AML-193 (cell line): ENCODE measurements around the gene CYFIP1.

Experiments
- DNase-seq, 2 experiments: peaks; one replicate each; lab custom pipeline; 2025; lab: John Stamatoyannopoulos, UW

Gene CYFIP1

GRCh38 chr15:22967084-22967770 lies 12.9 kb downstream of the CYFIP1 start:
- DNase-seq: no peak

GRCh38 chr15:22966321-22967083 lies 13.7 kb downstream of the CYFIP1 start:
- DNase-seq: no peak

DNA sequence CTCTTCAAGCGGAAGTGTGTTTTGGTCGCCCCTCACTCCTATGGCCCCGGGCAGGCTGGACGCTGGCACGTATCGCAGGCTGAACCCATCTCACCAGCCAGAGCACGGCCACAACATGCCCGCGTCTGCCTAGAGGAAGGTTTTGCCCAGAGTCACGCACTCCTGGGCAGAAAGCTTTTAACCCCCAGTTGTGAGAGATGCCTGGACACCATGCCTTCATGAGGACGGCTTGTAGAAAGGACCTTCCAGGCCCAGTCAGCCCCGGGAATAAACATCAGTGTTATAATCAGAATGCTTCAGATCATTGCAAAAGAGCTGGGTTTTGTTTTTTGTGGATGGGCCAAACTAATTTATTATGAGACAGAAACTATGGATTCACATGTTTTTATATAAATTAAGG lies 16.5 kb downstream of the CYFIP1 start:
- no peak for DNase-seq

DNA sequence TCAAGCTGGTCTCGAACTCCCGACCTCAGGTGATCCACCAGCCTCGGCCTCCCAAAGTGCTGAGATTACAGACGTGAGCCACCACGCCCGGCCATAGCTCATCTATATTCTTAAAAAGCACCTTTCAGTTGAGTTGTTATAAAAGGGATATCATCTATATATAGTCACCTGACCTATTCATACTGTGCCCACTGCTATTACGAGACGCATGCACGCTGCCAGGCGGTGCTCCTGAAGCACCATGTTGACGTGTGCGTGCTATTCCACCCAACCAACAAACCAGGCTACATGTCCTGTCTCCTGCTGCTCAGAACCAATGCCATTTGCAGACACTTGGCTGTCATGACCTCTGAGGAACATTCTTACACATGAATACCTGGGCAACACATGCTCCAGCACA lies 17.6 kb downstream of the CYFIP1 start:
- DNase-seq: no peak

DNA sequence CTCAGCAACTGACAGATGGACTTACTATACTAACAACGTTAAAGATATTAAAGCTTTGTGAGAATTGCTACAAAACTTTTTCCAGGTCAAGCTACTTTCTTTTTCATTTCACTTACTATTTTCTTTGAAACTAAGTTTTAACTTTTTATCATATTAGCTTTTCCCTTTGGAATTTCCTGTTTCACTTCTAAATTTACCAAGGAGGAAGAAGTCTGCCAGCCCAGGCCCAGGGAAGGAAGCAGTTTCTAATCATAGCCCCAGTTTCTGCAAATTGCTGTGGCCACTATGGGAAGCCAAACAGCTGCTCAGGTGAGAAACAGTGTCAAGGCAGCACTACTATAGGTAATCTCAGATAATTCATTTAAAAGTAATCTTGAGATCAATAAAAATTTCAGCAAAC lies 18.4 kb downstream of the CYFIP1 start:
- no peak for DNase-seq

GRCh38 chr15:22960556-22960955 lies 19.6 kb downstream of the CYFIP1 start:
- no peak for DNase-seq

DNA sequence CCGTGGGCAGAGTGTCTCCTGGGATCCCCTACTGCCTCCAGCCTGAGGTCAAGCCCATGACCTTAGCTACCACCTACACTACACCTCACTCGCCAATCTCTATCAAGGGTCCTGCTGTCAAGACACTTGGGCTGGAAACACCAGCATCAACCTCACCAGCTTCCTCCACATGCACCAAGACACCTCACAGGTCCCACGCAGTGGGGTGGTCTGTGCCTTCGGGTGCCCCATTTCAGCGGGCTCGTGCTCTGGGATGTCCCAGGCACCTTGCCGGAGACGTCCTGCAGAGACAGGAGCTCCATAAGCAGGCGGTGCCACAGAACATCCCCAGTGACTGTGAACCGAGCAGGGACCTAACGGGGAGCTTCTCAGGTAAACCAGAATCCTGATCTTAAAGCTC lies 20.0 kb downstream of the CYFIP1 start:
- no peak for DNase-seq

GRCh38 chr15:22959321-22960101 lies 20.7 kb downstream of the CYFIP1 start:
- no peak for DNase-seq

DNA sequence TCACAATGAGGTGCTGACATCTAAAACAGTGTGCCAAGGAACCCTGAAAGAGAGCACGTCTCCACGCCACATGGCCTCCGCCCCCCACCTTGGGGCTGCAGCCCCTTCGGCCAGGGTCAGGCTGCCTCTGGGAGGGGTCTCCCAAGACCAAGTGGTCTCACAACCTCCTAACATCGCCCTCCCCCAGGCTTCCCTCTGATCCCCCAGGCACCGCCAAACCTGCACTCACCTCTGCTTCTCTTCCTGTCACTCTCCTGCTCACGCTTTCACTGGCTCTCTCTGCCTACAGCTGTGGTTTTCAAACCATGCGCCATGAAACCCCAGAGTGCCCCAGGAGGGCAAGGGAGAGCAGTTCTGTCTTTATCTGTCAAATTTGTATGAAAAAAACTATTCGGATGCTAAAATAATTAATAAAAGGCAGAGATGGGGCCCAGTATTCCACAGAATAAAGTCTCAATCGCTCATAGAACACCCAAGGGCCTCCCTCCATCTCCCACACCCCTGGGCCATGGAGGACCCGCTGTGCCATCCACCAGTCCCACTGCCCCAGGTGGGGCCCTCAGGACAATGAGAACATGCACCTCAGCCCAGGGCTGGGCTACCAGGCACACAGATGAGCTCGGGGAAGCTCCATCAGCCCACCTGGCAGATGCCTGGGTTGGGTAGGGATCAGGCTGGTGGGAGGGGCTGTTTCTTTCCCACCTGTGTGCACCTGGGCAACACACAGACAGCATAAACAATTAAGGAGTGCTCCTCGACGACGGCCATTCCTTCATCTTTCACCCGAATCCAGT lies 21.5 kb downstream of the CYFIP1 start:
- DNase-seq: no peak

DNA sequence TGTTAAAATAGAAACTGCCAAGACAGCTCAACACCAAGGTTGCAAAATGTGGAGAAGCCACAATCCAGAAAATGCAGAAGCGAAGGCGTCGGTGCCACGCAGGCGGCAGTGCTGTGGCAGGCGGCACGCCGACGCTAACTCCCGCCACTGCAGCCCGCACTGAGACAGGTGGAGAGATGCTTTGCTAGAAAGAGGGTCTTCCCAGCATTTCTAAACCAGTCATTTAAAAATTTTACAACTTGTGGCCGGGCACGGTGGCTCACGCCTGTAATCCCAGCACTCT lies 23.2 kb downstream of the CYFIP1 start:
- no peak for DNase-seq

GRCh38 chr15:22956257-22956977 lies 23.8 kb downstream of the CYFIP1 start:
- DNase-seq: no peak

- DNase-seq: no peak
Measured at GRCh38 chr15:22955544-22956119, 24.5 kb downstream of the CYFIP1 start.

GRCh38 chr15:22954798-22955543 lies 25.2 kb downstream of the CYFIP1 start:
- DNase-seq: no peak

DNA sequence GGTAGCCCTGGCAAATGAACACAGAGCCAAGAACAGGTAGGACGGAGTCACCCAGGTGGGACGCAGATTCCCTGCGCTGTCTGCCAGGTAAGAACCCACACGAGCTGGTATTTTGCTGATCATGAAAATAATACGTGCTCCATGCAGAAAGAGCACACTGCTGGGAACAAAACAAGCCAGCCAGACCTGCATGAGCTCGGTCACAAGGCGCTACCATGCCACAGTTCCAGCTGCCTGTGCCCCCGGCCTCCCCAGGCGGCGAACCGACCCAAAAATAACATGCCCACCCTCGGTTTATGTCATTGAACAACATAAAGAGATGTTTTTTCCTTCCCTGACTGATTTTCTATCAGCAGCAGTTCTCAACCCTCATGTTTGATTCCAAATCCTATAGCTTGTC lies 25.8 kb downstream of the CYFIP1 start:
- no peak for DNase-seq

DNA sequence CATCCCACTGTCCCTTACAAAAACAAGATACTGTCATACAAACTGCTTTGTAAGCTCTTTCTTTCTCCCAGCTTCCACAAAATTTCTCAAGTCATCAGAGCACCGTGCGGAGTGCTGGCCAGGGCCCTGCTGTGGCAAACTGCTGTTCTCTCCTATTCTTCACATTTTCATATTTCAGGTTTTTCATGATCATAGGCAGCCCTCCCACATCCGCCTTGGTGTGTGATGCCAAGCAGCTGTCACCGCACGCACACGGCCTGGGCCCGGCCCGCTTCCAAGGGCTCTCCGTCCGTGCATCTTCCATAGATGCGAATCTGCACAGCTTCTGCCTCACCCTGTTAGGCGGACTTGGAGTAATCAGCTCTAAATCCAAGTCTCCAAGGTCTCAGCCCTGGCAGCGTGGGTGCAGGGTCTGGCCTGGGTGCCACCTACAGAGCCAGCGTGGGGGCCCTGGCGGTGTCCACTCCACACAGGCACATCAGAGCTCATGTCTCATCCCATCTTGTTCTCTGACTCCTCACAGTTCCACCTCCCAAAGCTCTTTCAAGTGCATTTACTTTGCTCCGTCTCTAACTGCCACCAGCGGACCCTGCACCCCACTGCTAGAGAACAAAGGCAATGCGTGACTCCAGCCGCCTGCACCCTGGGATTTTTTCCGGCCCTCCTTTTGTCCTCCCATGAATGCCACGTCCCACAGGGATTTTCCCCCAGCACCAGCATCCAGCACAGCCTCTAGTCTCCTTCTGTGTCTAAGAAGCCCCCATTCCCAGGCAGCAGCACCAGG lies 27.2 kb downstream of the CYFIP1 start:
- no peak for DNase-seq

DNA sequence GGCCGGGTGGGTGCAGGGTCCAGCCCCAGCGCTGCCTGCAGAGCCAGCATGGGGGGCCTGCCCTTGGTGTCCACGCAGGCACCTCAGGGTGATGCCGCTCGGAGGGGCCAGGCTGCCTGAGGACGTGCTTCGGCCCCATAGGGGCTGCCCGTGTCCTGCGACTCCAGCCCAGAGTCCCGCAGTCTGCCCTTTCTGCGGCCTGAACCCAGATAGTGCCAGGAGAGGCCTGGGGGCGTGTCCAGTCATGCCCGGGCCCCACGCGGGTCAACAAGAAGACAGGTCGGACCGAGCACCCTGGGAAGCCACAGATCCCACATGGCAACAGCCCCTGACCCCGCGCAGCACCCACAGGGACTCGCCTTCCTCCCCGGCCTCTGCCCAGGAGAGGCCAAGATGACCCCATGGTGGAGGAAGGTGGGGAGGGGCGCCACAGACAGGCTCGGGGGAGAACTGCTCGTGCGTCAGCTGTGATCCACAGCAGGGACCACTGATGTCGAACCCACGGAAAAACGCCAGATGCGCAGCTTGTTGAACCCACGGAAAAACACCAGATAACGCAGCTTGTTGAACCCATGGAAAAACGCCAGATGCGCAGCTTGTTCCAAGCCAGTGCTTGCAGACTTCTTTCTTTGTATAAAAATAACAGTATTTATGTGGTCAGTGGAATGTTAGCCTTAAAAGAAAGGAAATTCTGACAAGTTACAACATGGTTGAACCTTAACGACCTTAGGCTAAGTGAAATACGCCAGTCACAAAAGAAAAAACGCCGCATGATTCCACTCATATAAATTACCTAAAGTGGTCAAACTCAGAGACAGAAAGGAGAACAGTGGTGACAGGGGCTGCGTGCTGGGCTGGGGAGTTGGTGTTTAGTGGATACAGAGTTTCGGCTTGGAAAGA lies 28.5 kb downstream of the CYFIP1 start:
- no peak for DNase-seq

DNA sequence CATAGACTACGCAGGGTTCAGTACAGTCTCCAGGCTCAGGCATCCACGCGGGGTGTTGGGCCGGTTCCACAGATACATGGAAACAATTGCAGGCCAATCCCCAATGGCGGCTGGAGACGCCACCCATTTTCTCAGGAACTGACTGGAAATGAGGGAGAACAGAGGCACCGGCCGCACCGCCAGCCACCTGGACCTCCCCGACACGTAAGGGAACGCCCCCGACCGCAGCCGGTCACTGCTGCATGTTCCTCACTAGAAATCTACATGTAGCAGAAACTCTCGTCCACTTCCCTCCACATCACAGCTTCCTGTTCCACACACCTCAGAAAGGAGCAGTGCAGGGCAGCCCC lies 29.2 kb downstream of the CYFIP1 start:
- no peak for DNase-seq

DNA sequence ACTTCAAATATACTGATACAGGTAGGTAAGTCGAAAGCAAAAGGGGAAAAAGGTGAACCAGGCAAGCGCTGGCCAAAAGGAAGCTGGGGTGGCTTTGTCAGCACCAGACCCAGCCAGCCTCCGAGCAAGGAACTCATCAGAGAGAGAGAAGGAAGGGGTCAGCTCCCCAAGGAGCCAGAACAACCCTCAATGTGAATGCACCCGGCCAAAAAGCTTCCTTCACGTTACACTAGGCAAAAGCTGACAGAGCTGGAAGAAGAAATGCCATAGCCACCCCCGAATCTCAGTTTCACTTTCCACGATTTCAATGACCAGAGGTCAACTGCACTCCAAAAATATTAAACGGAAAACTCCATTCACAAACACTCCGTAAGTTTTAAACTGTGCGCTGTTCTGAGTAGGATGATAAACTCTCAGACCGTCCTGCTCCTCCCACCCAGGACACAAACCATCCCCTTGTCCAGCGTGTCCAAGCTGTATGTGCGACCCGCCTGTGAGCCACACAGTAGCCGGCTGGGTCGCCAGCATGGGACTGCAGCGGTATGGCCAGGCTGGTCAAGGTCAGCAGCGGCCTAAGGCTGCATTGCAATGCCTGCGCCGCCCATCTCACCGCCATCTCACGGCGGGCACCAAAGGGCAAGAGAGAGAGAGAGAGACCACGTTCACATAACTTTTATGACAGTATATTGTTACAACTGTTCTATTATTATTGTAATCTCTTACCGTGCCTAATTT lies 29.7 kb downstream of the CYFIP1 start:
- no peak for DNase-seq
